RCC 7860 (cell line): ENCODE data around the gene LAMP1.
"Not testable (repeated sequence)": the region's sequence is repeated elsewhere in the genome, so short reads cannot be mapped to it uniquely, and the experiment has no call there.

ENCODE experiments used
- DNase-seq: peaks from one replicate; pipeline ENCODE4 v3.0.0-alpha.2; 2015; ENCODE audit warnings: low spot score
- FAIRE-seq: peaks from 2 replicates; lab custom pipeline; 2012; peaks lifted over from hg19 to GRCh38; lab: Jason Lieb, UNC

LAMP1 gene

GRCh38 chr13:113354831-113355610 is 58.0 kb downstream of the LAMP1 start:
- DNase-seq (no peak), FAIRE-seq (no peak)

- DNase-seq, result no peak
- no peak for FAIRE-seq
These were observed 58.6 kb downstream of the LAMP1 start for GRCh38 chr13:113355621-113356020.

- DNase-seq (no peak), FAIRE-seq (no peak)
These were observed 59.6 kb downstream of the LAMP1 start for GRCh38 chr13:113356596-113356995.

GRCh38 chr13:113357529-113357928 is 60.5 kb downstream of the LAMP1 start:
- DNase-seq (peak; percentile 22), FAIRE-seq (peak; percentile 8)

GRCh38 chr13:113358653-113359190 is 61.7 kb downstream of the LAMP1 start:
- FAIRE-seq (no peak), DNase-seq (no peak)

- DNase-seq, result no peak
These were observed 62.5 kb downstream of the LAMP1 start for GRCh38 chr13:113359571-113359970.

GRCh38 chr13:113360446-113360845 is 63.4 kb downstream of the LAMP1 start:
- FAIRE-seq, result no peak
- no peak for DNase-seq

More at GRCh38 chr13:113359571-113359970, 62.5 kb downstream of the LAMP1 start:
- FAIRE-seq, result no peak

GRCh38 chr13:113361406-113361805 is 64.4 kb downstream of the LAMP1 start:
- no peak for FAIRE-seq
- DNase-seq, result no peak

- FAIRE-seq (no peak), DNase-seq (no peak)
These were observed 67.4 kb downstream of the LAMP1 start for GRCh38 chr13:113364311-113364889.

- no peak for FAIRE-seq
These were observed 68.0 kb downstream of the LAMP1 start for GRCh38 chr13:113364901-113365582.

GRCh38 chr13:113365583-113365970 is 68.5 kb downstream of the LAMP1 start:
- no peak for FAIRE-seq

More at GRCh38 chr13:113364901-113365582, 68.0 kb downstream of the LAMP1 start:
- no peak for DNase-seq

GRCh38 chr13:113365971-113366588 is 69.0 kb downstream of the LAMP1 start:
- FAIRE-seq, result no peak
- DNase-seq, result no peak

More at GRCh38 chr13:113365583-113365970, 68.5 kb downstream of the LAMP1 start:
- no peak for DNase-seq

- FAIRE-seq, result no peak
- DNase-seq, result no peak
These were observed 70.1 kb downstream of the LAMP1 start for GRCh38 chr13:113367020-113367560.

- FAIRE-seq (no peak), DNase-seq (no peak)
These were observed 70.7 kb downstream of the LAMP1 start for GRCh38 chr13:113367771-113368170.

GRCh38 chr13:113368353-113368752 is 71.3 kb downstream of the LAMP1 start:
- not testable (repeated sequence) for DNase-seq, FAIRE-seq

- no peak for DNase-seq
- FAIRE-seq, result no peak
These were observed 72.2 kb downstream of the LAMP1 start for GRCh38 chr13:113369189-113369588.

GRCh38 chr13:113369881-113370280 is 72.8 kb downstream of the LAMP1 start:
- FAIRE-seq, result no peak
- DNase-seq, result no peak

- DNase-seq (no peak), FAIRE-seq (no peak)
These were observed 74.0 kb downstream of the LAMP1 start for GRCh38 chr13:113371061-113371460.

- not testable (repeated sequence) for DNase-seq, FAIRE-seq
These were observed 74.7 kb downstream of the LAMP1 start for GRCh38 chr13:113371701-113372100.
